LNCAP (cell line): ENCODE results near the gene GPR137.

Source experiments
- CTCF ChIP-seq: fragments of 450-650 bp; IDR thresholded peaks from 2 replicates; pipeline ENCODE4 v1.5.1; 2017; ENCODE audit warnings: mild to moderate bottlenecking

The GPR137 gene

GRCh38 chr11:64256300-64256699 lies 29.3 kb upstream of the GPR137 start:
- TF ChIP-seq CTCF = no peak

- no peak for TF ChIP-seq CTCF
These were observed 27.3 kb upstream of the GPR137 start for GRCh38 chr11:64258356-64258755.

- TF ChIP-seq CTCF = no peak
These were observed 26.6 kb upstream of the GPR137 start for GRCh38 chr11:64258946-64259532.

- no peak for TF ChIP-seq CTCF
These were observed 26.0 kb upstream of the GPR137 start for GRCh38 chr11:64259533-64260067.

- TF ChIP-seq CTCF = no peak
These were observed 25.4 kb upstream of the GPR137 start for GRCh38 chr11:64260147-64260708.

- no peak for TF ChIP-seq CTCF
These were observed 24.0 kb upstream of the GPR137 start for GRCh38 chr11:64261556-64262080.

- no peak for TF ChIP-seq CTCF
These were observed 23.2 kb upstream of the GPR137 start for GRCh38 chr11:64262271-64263002.
